AG20443 (cell line): Measurements from ENCODE around the gene KCNH1.
"Not testable (repeated sequence)": the region's sequence is repeated elsewhere in the genome, so short reads cannot be mapped to it uniquely, and the experiment has no call there.

Experiments
- DNase-seq: peaks from one replicate; pipeline ENCODE4 v3.0.0; 2012; ENCODE audit warnings: low spot score, mixed read lengths

Gene KCNH1

GRCh38 chr1:210686841-210687240 lies 447.1 kb downstream of the KCNH1 start:
- DNase-seq: no peak

- no peak for DNase-seq
Observed at GRCh38 chr1:210685295-210685650, 448.7 kb downstream of the KCNH1 start.

DNA sequence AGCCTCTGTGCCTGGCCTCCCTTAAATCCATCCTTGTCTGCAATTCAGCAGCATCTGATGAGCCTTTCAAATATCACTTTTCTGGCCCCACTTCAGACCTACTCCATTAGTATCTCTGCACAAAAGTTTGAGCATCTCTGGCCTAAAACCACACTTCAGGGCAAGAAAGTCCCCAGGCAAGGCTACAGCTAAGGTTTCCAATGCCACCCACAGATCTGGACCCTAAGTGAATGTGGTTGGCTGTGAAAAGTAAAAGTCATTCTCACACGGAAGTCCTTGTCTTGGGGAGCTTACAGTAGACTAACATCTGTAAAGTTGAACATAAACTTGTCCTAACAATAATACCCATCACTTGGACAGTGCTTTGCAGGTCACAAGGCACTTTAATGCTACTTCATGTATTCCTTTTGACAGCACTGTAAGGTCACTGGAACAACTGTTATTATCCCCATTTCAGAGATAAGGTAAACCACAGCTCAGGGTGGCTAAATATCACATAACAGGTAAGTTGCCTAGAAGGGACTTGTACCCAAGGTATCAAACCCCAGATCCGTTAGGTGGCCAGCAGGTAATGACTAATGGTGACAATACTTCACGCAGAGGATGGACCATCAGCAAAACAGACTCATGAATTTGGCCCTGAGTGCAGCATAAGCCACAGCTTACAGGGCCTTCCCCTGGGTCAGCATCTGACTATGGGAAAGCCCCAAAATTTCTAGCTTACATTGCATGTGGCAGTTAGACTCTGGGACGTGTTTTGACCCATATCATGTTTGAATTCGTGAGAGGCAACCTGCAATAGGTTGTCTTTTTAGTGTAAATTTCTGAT lies 449.3 kb downstream of the KCNH1 start:
- DNase-seq: no peak

DNA sequence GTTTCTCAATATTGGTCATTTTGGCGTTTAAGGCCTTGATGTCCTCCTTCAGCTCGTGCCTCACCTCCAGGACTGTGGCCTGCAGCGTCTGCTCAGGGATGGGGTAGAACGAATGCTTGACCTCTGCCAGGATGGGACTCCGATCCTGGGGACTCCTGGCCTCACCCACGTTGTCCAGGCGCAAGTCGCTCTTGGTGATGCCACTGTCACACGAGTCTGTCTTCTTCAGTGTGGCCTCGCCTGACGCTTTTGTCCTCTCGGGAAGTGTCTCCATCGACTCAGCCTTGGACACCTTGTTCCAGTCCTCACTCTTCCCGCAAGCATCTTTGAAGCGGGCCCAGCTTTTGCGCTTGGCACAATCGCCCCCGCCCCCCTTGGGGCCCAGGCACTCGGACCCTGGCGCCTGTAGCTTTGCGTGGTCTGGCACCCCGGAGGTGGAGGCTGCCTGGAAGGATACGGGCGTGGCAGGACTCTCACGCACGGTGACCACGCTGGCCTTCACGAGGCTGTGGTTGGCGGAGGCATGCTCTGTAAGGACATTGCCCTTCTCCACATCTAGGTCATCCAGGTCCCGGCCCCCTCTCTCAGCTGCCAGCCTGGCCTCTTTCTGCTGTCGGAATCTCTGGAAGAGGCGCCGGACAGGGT lies 450.4 kb downstream of the KCNH1 start:
- DNase-seq: no peak

GRCh38 chr1:210681158-210681557 lies 452.8 kb downstream of the KCNH1 start:
- DNase-seq: no peak

GRCh38 chr1:210678306-210678705 lies 455.6 kb downstream of the KCNH1 start:
- DNase-seq: no peak

- no peak for DNase-seq
Observed at GRCh38 chr1:210677533-210677932, 456.4 kb downstream of the KCNH1 start.

GRCh38 chr1:210676539-210676938 lies 457.4 kb downstream of the KCNH1 start:
- no peak for DNase-seq

GRCh38 chr1:210674151-210674550 lies 459.8 kb downstream of the KCNH1 start:
- DNase-seq: no peak

DNA sequence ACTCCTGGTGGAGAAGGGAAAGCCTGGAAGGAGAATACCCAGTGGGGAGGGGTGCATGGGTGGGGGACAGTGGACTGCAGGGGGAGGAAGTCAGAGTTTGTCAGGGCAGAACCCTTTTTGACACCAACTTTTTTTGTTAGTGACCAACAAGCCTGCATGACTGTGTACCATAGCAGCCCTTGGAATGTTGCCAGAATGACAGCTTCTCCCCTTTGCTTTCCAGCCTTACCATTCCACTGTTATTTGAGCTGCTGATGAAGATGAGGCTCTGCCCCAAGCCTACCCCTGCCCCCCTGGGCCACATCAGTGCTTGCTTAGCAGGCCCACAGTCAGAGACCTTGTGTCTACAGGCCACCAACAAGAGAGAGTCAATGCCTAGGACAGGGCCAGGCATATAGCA lies 464.0 kb downstream of the KCNH1 start:
- DNase-seq: no peak

GRCh38 chr1:210663730-210664573 lies 470.0 kb downstream of the KCNH1 start:
- DNase-seq: no peak

DNA sequence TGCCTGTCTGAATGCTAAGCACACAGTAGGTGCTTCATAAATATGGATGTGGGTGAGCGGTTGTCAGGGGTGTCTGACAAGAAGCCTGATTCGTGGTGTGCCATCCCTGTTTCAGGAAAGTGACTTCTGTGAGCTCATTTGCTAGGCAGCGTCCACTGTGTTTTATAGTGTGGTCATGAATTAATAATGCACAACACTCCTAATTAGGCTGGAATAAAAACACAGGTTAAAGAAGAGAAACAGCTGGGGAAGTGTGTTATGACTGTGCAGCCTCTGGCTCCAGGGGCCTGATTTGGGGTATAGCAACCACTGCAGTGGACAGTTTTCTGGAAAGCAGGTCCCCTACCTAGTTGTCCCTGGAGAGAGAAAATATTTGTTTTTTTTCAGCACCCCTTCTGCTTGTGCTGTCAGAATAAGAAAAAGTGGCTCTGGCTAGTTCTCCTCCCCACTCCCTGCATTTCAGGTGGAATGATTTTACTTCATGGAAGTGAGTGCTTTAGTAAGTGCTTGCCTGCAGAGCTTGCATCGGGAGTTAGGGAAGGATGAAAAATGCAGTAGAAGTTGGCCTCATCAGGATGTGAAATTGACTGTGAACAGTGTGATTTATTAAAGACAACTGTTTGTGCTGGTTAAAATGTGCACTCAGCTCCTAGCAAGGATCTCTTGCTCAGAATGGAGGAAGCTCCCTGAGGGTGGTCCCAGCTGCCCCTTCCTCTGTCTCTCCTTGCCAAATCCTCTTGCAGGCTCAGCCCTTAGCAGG lies 471.5 kb downstream of the KCNH1 start:
- DNase-seq: no peak

DNA sequence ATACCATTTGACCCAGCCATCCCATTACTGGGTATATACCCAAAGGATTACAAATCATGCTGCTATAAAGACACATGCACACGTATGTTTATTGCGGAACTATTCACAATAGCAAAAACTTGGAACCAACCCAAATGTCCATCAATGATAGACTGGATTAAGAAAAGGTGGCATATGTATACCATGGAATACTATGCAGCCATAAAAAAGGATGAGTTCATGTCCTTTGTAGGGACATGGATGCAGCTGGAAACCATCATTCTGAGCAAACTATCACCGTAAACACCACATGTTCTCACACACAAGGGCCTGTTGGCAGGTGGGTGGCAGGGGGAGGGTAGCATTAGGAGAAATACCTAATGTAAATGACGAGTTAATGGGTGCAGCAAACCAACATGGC lies 472.4 kb downstream of the KCNH1 start:
- DNase-seq: not testable (repeated sequence)

DNA sequence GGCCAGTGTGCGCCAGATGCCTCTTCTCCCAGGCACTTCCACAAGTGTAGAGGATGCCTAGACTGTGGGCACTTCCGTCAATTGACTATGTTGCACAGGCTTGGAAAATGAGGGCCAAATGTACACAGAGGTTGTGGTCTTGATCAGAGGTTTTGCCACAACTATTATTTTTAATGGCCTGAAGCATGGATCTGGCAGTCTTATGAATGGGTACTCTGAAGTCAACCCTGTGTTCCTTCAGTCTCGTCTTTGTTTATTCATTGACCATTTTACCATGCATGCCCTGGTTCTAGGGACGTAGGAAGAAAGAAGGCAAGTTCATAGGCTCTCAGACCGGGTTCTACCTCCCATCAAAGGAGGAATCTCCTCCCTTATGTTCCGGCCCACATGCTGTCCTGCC lies 476.1 kb downstream of the KCNH1 start:
- DNase-seq: no peak

DNA sequence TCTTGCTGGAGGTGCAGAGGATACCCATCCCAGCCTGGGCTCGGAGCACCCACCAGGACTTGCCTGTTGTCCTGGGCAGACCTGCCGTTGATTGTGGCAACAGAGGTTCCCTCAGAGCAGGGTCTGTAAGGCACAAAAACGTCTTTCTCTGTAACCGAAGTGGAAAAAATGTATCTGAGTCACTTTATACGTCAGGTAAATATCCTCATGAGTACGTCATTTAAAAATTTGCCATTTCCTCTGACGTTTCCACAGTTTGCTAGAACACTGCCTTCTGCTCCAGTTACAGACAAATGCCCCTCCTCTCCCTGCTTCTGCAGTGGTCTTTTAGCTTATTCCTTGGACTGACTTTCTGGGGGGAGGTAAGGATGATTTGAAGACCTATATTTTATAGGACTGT lies 478.4 kb downstream of the KCNH1 start:
- no peak for DNase-seq

DNA sequence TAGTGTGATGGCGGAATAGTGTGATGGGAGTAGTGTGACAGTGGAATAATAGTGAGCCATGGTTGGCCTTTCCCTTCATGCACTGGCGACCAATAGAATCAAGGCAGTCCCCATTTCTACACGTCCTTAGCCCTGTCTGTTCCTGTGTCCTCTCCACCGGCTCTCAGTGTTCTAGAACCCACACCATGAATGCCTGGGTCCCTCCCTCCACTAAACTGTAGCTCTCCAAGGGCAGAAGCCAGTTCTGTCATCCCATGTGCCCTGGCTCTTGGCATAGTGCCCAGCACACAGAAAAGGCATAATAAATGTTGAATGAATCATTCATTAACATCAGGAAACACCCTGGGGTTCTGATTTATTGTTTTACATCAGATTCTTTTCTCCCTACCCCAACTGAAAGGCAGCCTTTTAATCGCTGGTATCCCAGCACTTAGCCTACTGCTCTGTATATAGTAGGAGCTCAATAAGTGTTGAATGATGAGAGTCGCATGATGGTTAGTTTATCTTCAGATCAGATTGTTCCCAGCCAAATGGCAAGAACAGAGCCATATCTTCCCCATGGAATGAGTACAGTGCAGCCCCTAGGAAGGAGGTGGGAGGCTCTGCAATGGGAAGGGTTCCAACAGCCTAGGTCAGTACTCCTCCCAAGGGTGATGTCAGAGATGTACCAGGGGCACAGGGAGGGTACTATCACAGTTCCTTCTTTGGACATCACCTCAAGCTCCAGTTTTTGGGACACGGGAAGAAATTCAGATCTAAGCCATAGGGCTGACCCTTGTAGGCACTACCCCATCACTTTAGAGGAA lies 479.6 kb downstream of the KCNH1 start:
- DNase-seq: no peak

GRCh38 chr1:210653771-210654170 lies 480.2 kb downstream of the KCNH1 start:
- DNase-seq: no peak

- DNase-seq: no peak
Observed at GRCh38 chr1:210652329-210652954, 481.5 kb downstream of the KCNH1 start.

DNA sequence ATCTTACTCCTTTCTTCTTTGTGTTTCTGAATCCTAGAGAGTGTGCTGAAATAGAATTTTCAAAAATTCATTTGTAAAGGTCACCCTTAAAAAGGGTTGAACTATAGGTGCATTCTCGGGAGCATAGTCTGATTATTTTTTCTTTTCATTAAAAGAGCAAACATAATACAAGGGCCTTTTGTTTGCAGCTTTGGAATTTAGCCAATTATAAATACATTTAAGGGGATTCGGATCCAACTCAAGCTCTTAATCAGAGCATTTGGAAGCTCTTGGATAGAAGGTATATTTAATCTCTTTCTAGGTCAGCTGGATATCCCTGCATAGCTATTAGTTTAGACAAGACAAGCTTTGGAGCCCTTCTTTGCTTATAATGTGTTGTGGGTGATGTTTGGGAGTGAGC lies 483.5 kb downstream of the KCNH1 start:
- no peak for DNase-seq

GRCh38 chr1:210648588-210649269 lies 485.2 kb downstream of the KCNH1 start:
- DNase-seq: no peak
